ENCODE measurements around the gene RUNX2. TPM values are rescaled to one million over a fixed set of nuclear protein-coding genes. Genes with fewer than 3 reads are reported as not detected.

The RUNX2 gene
- total RNA-seq, 1 donor from 2014 or later, result 26.1 TPM

GRCh38 chr6:45433533-45434380 lies 105.6 kb downstream of the RUNX2 start:
- FAIRE-seq (no peak), DNase-seq (ENCODE audit: low read depth) (no peak)
- Mint-ChIP-seq H3K27ac (ENCODE audit: unreplicated experiment) (no peak overlapping the region), H3K9me3 (ENCODE audit: unreplicated experiment) (no peaks in the 10 kb centered on the region), H3K4me1 (ENCODE audit: low read depth, unreplicated experiment) (peaks cover 67% of the 10 kb centered on the region), H3K4me3 (ENCODE audit: unreplicated experiment) (no peak overlapping the region), H3K36me3 (ENCODE audit: low read depth, unreplicated experiment) (peaks cover 18% of the 10 kb centered on the region), H3K27me3 (ENCODE audit: low read depth, unreplicated experiment) (no peaks in the 10 kb centered on the region)
- Histone ChIP-seq H3K4me2 (ENCODE audit: low read length) (no peak overlapping the region), H3K9me3 (ENCODE audit: insufficient read depth, low read depth, low read length) (no peaks in the 10 kb centered on the region), H3K36me3 (ENCODE audit: insufficient read depth, low read length) (peaks cover 25% of the 10 kb centered on the region), H3K79me2 (ENCODE audit: insufficient read depth, low read length) (peaks cover 43% of the 10 kb centered on the region), H2AFZ (ENCODE audit: low read depth, low read length) (no peak overlapping the region), H3K4me1 (ENCODE audit: insufficient read depth, low read length) (peaks cover 37% of the 10 kb centered on the region), H3K4me3 (ENCODE audit: insufficient read depth, low read depth, low read length) (no peak overlapping the region), H3K9ac (ENCODE audit: low read length) (no peak overlapping the region), H3K27ac (ENCODE audit: low read depth, low read length) (no peak overlapping the region), H4K20me1 (ENCODE audit: insufficient read depth, low read length) (no peaks in the 10 kb centered on the region), H3K27me3 (ENCODE audit: insufficient read depth, low read length) (no peaks in the 10 kb centered on the region)
- TF ChIP-seq, protein P1, sequence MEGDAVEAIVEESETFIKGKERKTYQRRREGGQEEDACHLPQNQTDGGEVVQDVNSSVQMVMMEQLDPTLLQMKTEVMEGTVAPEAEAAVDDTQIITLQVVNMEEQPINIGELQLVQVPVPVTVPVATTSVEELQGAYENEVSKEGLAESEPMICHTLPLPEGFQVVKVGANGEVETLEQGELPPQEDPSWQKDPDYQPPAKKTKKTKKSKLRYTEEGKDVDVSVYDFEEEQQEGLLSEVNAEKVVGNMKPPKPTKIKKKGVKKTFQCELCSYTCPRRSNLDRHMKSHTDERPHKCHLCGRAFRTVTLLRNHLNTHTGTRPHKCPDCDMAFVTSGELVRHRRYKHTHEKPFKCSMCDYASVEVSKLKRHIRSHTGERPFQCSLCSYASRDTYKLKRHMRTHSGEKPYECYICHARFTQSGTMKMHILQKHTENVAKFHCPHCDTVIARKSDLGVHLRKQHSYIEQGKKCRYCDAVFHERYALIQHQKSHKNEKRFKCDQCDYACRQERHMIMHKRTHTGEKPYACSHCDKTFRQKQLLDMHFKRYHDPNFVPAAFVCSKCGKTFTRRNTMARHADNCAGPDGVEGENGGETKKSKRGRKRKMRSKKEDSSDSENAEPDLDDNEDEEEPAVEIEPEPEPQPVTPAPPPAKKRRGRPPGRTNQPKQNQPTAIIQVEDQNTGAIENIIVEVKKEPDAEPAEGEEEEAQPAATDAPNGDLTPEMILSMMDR (IDR thresholded peaks at IDR 0.05; ENCODE audit: insufficient read depth, low read depth, low read length), result no peak
- TF ChIP-seq EZH2 (IDR thresholded peaks at IDR 0.05; ENCODE audit: insufficient read depth, low read length), result no peak

DNA sequence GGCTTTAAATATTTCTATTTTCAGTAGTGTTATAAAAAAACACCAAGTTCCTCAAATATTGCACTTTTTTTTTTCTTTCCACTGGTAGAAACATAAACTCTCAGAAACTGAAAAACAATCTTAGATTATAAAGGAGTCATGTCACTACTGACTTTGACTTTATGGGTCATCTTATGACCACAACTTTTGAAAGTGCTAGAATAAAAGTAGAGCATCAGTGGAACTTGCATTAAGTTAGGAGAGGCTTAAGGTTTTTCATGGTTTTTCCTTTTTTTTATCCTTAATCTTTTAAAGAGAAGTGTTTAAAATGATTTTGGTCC lies 106.2 kb downstream of the RUNX2 start:
- Histone ChIP-seq H3K9me3 (ENCODE audit: insufficient read depth, low read depth, low read length) (no peaks in the 10 kb centered on the region), H2AFZ (ENCODE audit: low read depth, low read length) (no peak overlapping the region), H3K9ac (ENCODE audit: low read length) (no peak overlapping the region), H3K79me2 (ENCODE audit: insufficient read depth, low read length) (peaks cover 38% of the 10 kb centered on the region), H4K20me1 (ENCODE audit: insufficient read depth, low read length) (no peaks in the 10 kb centered on the region), H3K4me2 (ENCODE audit: low read length) (no peak overlapping the region), H3K4me1 (ENCODE audit: insufficient read depth, low read length) (peaks cover 43% of the 10 kb centered on the region), H3K27me3 (ENCODE audit: insufficient read depth, low read length) (no peaks in the 10 kb centered on the region), H3K4me3 (ENCODE audit: insufficient read depth, low read depth, low read length) (no peak overlapping the region), H3K36me3 (ENCODE audit: insufficient read depth, low read length) (peaks cover 20% of the 10 kb centered on the region), H3K27ac (ENCODE audit: low read depth, low read length) (no peak overlapping the region)
- DNase-seq (ENCODE audit: low read depth) (no peak), FAIRE-seq (no peak)
- H3K9me3 Mint-ChIP-seq (ENCODE audit: unreplicated experiment), result no peaks in the 10 kb centered on the region
- H3K4me3 Mint-ChIP-seq (ENCODE audit: unreplicated experiment), result no peak overlapping the region
- TF ChIP-seq, protein P1 (IDR thresholded peaks at IDR 0.05; ENCODE audit: insufficient read depth, low read depth, low read length), result no peak
- peaks cover 67% of the 10 kb centered on the region for H3K4me1 Mint-ChIP-seq (ENCODE audit: low read depth, unreplicated experiment)
- H3K27me3 Mint-ChIP-seq (ENCODE audit: low read depth, unreplicated experiment), result no peaks in the 10 kb centered on the region
- peaks cover 18% of the 10 kb centered on the region for H3K36me3 Mint-ChIP-seq (ENCODE audit: low read depth, unreplicated experiment)
- no peak overlapping the region for H3K27ac Mint-ChIP-seq (ENCODE audit: unreplicated experiment)
